ENCODE results near the gene ST8SIA4.

DNA sequence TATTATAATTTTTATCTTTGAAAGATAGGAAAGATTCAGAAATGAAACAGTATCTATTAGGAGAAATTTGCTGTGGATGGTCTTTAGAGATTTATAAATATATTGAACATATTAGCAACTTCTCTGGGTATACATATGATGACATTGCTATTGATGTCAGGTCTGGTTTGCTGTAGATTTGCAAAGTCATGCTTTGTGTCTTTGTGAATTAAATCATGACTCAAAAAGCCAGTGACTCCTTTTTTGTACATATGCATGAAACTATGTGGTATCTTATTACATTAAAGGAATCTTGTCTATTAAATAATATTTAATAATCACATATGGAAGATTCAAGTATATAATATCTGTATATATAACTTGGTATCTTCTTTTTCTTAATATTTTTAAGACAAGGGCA, 141.9 kb downstream of the ST8SIA4 start:
- TF ChIP-seq POLR2A (IDR thresholded peaks at IDR 0.05) = no peak
- TF ChIP-seq, protein P1, sequence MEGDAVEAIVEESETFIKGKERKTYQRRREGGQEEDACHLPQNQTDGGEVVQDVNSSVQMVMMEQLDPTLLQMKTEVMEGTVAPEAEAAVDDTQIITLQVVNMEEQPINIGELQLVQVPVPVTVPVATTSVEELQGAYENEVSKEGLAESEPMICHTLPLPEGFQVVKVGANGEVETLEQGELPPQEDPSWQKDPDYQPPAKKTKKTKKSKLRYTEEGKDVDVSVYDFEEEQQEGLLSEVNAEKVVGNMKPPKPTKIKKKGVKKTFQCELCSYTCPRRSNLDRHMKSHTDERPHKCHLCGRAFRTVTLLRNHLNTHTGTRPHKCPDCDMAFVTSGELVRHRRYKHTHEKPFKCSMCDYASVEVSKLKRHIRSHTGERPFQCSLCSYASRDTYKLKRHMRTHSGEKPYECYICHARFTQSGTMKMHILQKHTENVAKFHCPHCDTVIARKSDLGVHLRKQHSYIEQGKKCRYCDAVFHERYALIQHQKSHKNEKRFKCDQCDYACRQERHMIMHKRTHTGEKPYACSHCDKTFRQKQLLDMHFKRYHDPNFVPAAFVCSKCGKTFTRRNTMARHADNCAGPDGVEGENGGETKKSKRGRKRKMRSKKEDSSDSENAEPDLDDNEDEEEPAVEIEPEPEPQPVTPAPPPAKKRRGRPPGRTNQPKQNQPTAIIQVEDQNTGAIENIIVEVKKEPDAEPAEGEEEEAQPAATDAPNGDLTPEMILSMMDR (IDR thresholded peaks at IDR 0.05) = no peak
